OCI-LY7 (cell line): ENCODE measurements around the gene ZNF534. TPM values are rescaled to one million over a fixed set of nuclear protein-coding genes. Genes with fewer than 3 reads are reported as not detected.

Experiments
- BruUV-seq: library from RNA; stranded (reverse); fragments of 400-500 nt; replicated peaks from 2 replicates; lab custom pipeline; 2021; lab: Mats Ljungman, UMichigan
- CTCF ChIA-PET: fragments of 300-600 bp; sonication (Branson Sonifier 250); formaldehyde crosslinking; loops from one replicate; lab custom pipeline; 2022; ENCODE audit warnings: antibody characterized with exemption; ENCODE audit not compliant: unreplicated experiment; lab: Charles Lee
- POLR2A ChIA-PET: fragments of 300-600 bp; sonication (Branson Sonifier 250); formaldehyde crosslinking; loops from one replicate; lab custom pipeline; 2022; ENCODE audit warnings: antibody characterized with exemption; lab: Charles Lee
- DNase-seq: peaks from one replicate; pipeline ENCODE4 v3.0.0-alpha.2; 2015; ENCODE audit warnings: low spot score
- H2AFZ ChIP-seq: fragments of 200-600 bp; sonication (generic), shearing (Covaris generic); 2 replicates; pipeline ENCODE4 v1.6.1; 2014; ENCODE audit warnings: mild to moderate bottlenecking, antibody characterized with exemption, low read length, moderate library complexity
- H3K27ac ChIP-seq: fragments of 200-600 bp; sonication (generic); 2 replicates; pipeline ENCODE4 v1.5.1; 2014; ENCODE audit warnings: mixed run types, low read depth, mild to moderate bottlenecking, moderate library complexity, low read length, inconsistent platforms; ENCODE audit not compliant: poor library complexity, severe bottlenecking
- H3K36me3 ChIP-seq: fragments of 200-600 bp; sonication (generic); 2 replicates; pipeline ENCODE4 v1.6.1; 2014; ENCODE audit warnings: mild to moderate bottlenecking, antibody characterized with exemption, low read length, moderate library complexity, mixed read lengths; ENCODE audit not compliant: insufficient read depth
- H3K4me1 ChIP-seq: fragments of 200-600 bp; sonication (generic); 2 replicates; pipeline ENCODE4 v1.5.1; 2014; ENCODE audit warnings: mild to moderate bottlenecking, low read length; ENCODE audit not compliant: insufficient read depth, poor library complexity, severe bottlenecking
- H3K4me2 ChIP-seq: fragments of 200-600 bp; sonication (generic); 2 replicates; pipeline ENCODE4 v1.6.1; 2014; ENCODE audit warnings: mild to moderate bottlenecking, low read length
- H3K4me3 ChIP-seq: fragments of 200-600 bp; sonication (generic); 2 replicates; pipeline ENCODE4 v1.5.1; 2014; ENCODE audit warnings: mild to moderate bottlenecking, low read depth, low read length; ENCODE audit not compliant: poor library complexity, severe bottlenecking
- H3K79me2 ChIP-seq: fragments of 200-600 bp; sonication (generic); 2 replicates; pipeline ENCODE4 v1.6.1; 2016; ENCODE audit warnings: low read depth, mild to moderate bottlenecking, low read length, moderate library complexity, mixed read lengths; ENCODE audit not compliant: insufficient read depth
- H3K9me2 ChIP-seq: fragments of 200-600 bp; sonication (generic); 2 replicates; pipeline ENCODE4 v1.6.1; 2016; ENCODE audit warnings: mild to moderate bottlenecking, low read length, mixed read lengths; ENCODE audit not compliant: insufficient read depth
- H3K9me3 ChIP-seq: fragments of 200-600 bp; sonication (generic); 2 replicates; pipeline ENCODE4 v1.6.1; 2014; ENCODE audit warnings: mild to moderate bottlenecking, mixed run types, low read length, mixed read lengths
- H4K20me1 ChIP-seq: fragments of 200-600 bp; sonication (generic); 2 replicates; pipeline ENCODE4 v1.6.1; 2014; ENCODE audit warnings: mild to moderate bottlenecking, antibody characterized with exemption, low read length, moderate library complexity, mixed read lengths; ENCODE audit not compliant: insufficient read depth
- EZH2phosphoT487 ChIP-seq: fragments of 200-600 bp; sonication (generic); IDR thresholded peaks from 2 replicates; pipeline ENCODE4 v1.6.1; 2018; ENCODE audit warnings: low read depth, borderline replicate concordance, mild to moderate bottlenecking, mixed run types, antibody characterized with exemption, low read length, moderate library complexity, mixed read lengths
- intact Hi-C: fragments of 100-400 bp; cut with micrococcal nuclease; formaldehyde crosslinking; loops from one replicate; pipeline ENCODE4 v1.10.0; 2022; ENCODE audit not compliant: unreplicated experiment
- total RNA-seq, 2 experiments: library from RNA; depleted of rRNA in 1 of 2; stranded (reverse); fragments of >200 nt in 1 of 2; shearing (Covaris generic) in 1 of 2; gene quantifications; 2 replicates each; pipeline ENCODE4 v1.2.3, GENCODE V29; 2014 to 2022
- TF ChIP-seq, protein P1 (sequence below): fragments of 200-600 bp; sonication (generic); conservative IDR thresholded peaks from 2 replicates; pipeline ENCODE4 v1.5.1; 2014; ENCODE audit warnings: mild to moderate bottlenecking, antibody characterized with exemption, low read length, moderate library complexity, mixed read lengths

ZNF534 gene
- total RNA-seq, 2 experiments from 2014 or later = not detected

GRCh38 chr19:52442179-52442578 lies 13.2 kb downstream of the ZNF534 start:
- no peak overlapping the region for H3K27ac ChIP-seq
- CTCF ChIA-PET = no interaction called here
- H3K4me2 ChIP-seq = no peak overlapping the region
- H3K4me1 ChIP-seq = no peaks in the 10 kb centered on the region
- no peaks in the 10 kb centered on the region for H3K79me2 ChIP-seq
- no peaks in the 10 kb centered on the region for H3K36me3 ChIP-seq
- POLR2A ChIA-PET = no interaction called here
- H2AFZ ChIP-seq = no peak overlapping the region
- H3K9me2 ChIP-seq = no peaks in the 10 kb centered on the region
- no peak for DNase-seq
- intact Hi-C loops = no loop called here
- H3K4me3 ChIP-seq = no peak overlapping the region
- no peaks in the 10 kb centered on the region for H3K9me3 ChIP-seq
- H4K20me1 ChIP-seq = no peaks in the 10 kb centered on the region
- TF ChIP-seq, protein P1, sequence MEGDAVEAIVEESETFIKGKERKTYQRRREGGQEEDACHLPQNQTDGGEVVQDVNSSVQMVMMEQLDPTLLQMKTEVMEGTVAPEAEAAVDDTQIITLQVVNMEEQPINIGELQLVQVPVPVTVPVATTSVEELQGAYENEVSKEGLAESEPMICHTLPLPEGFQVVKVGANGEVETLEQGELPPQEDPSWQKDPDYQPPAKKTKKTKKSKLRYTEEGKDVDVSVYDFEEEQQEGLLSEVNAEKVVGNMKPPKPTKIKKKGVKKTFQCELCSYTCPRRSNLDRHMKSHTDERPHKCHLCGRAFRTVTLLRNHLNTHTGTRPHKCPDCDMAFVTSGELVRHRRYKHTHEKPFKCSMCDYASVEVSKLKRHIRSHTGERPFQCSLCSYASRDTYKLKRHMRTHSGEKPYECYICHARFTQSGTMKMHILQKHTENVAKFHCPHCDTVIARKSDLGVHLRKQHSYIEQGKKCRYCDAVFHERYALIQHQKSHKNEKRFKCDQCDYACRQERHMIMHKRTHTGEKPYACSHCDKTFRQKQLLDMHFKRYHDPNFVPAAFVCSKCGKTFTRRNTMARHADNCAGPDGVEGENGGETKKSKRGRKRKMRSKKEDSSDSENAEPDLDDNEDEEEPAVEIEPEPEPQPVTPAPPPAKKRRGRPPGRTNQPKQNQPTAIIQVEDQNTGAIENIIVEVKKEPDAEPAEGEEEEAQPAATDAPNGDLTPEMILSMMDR = no peak
- TF ChIP-seq EZH2phosphoT487 = no peak
- no TSS peak for BruUV-seq

- no TSS peak for BruUV-seq
- Histone ChIP-seq H3K4me1 (no peaks in the 10 kb centered on the region), H2AFZ (no peak overlapping the region), H4K20me1 (no peaks in the 10 kb centered on the region), H3K4me3 (no peak overlapping the region), H3K27ac (no peak overlapping the region), H3K4me2 (no peak overlapping the region), H3K79me2 (no peaks in the 10 kb centered on the region), H3K9me3 (no peaks in the 10 kb centered on the region), H3K36me3 (no peaks in the 10 kb centered on the region), H3K9me2 (no peaks in the 10 kb centered on the region)
- CTCF ChIA-PET = no interaction called here
- POLR2A ChIA-PET = no interaction called here
- DNase-seq = no peak
- intact Hi-C loops = no loop called here
- TF ChIP-seq, protein P1 = no peak
- no peak for TF ChIP-seq EZH2phosphoT487
Observed at GRCh38 chr19:52444506-52444905, 15.6 kb downstream of the ZNF534 start.

- Histone ChIP-seq H3K9me2 (no peaks in the 10 kb centered on the region), H3K27ac (no peak overlapping the region), H3K9me3 (no peaks in the 10 kb centered on the region), H3K4me3 (no peak overlapping the region), H3K4me1 (no peaks in the 10 kb centered on the region), H2AFZ (no peak overlapping the region), H3K79me2 (no peaks in the 10 kb centered on the region), H3K36me3 (no peaks in the 10 kb centered on the region), H4K20me1 (no peaks in the 10 kb centered on the region), H3K4me2 (no peak overlapping the region)
- no peak for DNase-seq
- BruUV-seq = no TSS peak
- intact Hi-C loops = no loop called here
- ChIA-PET CTCF (no interaction called here), POLR2A (no interaction called here)
- TF ChIP-seq, protein P1 = no peak
- TF ChIP-seq EZH2phosphoT487 = no peak
Observed at GRCh38 chr19:52451241-52451640, 22.3 kb downstream of the ZNF534 start.
